Hematopoietic multipotent progenitor cell treated with erythropoietin and hydrocortisone succinate and interleukin-3 and kit ligand, for 15 days (in vitro differentiated cells): ENCODE results near the gene ATP9B.

Source experiments
- DNase-seq: peaks from one replicate; pipeline ENCODE4 v3.0.0-alpha.2; 2015; ENCODE audit warnings: low spot score

ATP9B gene

DNA sequence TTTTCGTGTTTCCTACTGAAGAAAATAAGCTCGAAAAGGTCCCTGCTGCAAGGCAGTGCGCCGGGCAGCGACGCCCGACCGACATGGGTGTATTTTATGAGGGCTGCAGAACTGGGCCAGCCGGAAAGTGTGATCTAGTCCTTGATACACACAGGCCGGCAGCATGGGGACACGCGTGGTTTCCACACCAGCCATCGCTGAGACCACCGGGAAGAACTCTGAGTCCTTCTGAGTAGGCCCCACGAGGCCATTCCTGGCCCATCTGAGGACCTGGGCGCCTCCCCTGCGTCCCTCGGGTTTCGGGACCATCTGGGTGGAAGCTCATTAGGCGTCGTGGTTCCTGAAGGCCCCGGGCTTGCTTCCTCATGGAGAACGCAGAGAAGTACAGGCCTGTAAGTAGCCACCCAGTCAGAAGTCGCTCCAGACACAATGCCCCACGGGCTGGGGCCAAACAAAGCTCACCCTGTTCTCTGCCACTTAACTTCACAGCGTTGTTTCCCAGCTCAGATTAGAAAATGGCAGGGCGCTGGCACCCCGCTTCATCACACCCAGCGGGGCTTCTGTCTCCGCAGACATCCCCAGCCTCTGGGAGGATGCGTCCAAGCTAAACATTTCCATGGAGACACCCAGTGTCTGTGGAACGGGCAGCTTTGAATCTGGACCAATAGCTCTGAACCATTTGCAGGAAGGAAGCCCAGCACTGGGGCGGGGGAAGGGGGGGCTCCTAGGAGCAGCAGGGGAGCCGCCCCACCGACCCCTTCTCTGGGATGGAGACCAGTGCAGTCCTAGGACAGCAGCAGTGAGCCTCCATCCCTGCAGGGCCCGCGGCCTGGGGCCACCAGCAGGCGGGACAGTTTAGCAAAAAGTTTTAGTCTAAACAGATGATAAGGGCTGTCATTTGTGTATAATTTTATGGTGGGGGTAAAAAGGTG, 328.9 kb downstream of the ATP9B start:
- DNase-seq = no peak

DNA sequence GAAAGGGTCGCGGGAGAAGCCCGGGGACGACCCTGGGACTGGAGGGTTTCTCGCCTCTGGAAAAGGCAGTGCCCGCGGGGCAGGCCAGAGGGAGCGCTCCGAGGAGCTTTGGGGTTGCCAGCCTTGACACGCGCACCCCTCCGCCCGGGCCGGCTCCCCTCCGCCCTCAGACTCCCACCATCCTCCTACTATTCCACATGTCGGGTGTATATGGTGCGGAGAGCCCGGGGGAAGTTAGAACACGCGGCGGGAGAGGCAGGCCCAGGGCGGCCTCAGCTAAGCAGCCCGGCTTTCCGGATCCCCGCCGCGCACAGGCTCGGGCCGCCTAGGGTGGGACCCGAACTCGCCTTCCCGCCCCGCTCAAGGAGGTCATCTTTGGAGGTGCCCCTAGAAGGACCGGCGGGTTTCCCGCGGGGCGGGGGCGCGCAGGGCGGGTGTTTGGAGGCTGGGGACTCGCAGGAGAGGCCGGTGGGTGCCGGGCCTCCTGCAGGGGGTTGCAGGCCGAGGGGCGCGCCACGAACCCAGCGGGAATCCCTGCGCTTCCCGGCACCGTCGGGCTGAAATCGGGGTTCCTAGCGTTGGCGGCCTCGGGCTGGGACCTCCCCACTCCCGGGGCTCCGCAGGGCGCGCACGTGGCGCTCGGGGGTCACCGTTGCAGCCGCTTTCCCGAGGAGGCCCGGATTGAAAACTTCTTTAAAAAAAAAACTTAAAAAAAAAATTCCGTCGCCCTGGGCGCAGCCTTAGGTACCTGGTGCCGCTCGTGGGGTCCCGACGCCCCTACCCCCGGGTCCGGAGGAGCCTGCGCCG, 330.3 kb downstream of the ATP9B start:
- DNase-seq = no peak

- no peak for DNase-seq
Observed at GRCh38 chr18:79400091-79400590, 330.9 kb downstream of the ATP9B start.

DNA sequence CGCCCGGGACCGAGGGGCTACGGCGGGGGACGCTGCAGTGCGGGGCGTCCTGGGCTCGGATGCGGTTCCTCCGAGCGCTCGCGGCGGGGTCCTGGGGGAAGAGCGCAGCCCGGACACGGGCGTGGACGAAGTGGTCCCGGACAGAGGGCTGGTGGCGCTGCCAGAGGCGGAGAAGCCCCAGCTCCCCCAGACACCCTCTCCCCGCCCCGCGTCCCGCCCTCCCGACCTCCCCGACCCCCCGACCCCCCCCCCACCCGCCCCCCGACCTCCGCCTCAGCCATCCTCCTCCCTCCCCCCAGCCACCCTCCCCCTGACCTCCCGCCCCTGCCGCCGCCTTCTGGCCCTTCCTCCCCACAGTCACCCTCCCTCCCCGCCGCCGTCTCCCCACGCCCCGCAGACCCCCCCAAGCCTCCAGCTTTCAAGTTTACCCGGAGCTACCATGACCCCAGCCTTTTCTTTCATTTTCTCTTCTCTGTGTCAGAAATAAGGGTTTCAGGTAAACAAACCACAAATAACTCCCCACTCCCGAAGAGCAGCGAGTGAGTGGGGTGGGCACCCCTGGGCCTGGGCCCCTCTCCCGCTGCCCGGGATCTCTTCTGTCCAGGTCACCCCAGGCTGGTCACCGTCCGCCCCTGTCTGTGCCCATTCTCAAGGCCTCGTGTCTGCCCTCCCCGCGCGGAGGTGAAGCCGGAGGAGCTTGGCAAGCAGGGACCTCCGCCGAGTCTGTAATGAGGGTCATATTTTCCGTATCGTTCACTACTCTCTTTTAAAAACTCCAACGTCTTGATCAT, 331.6 kb downstream of the ATP9B start:
- no peak for DNase-seq

DNA sequence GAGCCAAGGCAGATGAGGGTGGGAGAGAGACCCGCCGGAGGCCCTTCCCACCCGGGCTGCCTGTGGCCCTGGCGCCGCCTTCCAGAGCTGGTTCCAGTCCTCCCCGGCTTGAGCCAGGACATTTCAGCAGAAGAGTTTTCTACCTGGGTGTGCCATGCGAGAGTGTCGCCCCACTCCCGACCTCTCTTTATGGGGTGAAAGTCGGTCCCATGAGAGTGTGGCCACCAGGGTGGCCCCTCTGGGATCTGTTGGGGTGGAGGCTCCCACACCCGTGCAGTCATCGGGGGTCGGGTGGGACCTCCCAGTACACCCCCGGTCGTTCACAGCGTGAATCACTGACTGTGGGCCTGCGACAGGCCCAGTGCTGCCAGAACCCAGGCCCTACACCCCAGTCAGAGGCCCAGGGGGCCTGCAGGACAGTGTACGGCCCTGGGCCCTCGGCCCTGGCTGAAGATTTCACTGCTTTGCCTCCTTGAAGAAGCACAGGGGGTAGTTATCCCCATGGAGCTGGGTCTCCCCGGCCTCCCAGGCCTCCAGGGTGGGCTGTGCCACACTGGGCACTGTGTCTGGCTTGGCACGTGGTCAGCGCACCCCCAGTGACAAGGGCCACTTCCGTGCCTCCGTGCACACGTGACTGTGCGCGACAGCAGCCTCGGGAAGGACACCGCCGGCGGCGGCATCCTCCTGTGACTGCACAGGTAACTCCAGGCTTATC, 332.5 kb downstream of the ATP9B start:
- DNase-seq = no peak

DNA sequence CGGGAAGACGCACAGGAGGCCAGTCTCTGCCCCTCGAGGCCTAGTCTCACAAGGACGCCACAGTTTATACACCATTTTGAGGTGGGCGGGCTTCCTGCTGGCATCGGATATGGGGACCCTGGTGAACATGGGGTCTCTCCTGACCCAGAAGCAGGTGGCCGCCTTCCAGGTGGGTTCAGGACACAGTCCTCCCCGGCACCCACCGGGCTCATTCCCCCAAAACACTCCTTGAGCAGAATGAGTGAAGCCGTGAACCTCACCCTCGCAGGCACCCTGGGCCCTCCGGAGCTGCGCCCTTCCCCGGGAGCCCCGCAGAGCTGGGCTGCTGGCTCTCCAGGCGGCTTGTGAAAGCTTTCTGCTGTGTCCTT, 333.0 kb downstream of the ATP9B start:
- DNase-seq = no peak

DNA sequence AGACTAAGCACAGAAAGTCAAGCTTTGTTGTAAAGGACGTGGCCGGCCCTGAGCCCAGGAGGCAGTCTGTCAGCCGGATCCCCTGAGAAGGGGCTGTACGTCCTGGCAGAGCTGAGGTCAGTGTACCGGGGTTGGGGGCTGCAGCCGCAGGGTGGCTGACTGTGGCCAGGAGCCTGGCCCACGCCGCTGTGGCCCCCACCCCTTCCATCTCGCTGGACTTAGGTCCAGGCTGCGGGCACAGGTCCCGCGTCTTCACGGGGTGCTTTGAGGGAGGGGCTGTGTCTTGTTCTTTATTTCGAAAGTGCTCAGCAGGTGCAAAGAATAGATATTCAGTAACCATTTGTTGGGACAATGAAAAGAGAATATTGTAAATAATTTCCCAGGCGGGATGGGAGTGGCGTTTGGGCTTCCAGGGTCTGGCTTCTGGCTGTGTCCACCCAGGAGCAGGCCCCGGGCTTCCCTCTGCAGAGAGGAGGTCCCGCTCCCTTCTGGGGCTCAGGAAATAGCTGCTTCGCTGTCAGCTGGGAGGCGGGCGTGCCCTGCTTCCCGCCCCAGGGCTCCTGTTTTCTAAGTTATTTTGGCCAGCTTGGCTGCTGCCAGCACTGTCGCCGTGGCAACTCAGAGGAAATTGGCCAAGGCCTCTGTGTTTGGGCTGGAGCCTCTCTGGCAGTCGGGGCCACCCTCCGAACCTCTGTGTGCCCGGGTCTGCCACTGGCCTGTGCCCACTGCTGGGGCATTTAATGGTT, 334.0 kb downstream of the ATP9B start:
- DNase-seq = peak; percentile 40

GRCh38 chr18:79403723-79404566, 334.8 kb downstream of the ATP9B start:
- no peak for DNase-seq

- no peak for DNase-seq
Observed at GRCh38 chr18:79404567-79404910, 335.3 kb downstream of the ATP9B start.

GRCh38 chr18:79405019-79405780, 336.0 kb downstream of the ATP9B start:
- DNase-seq = no peak

GRCh38 chr18:79405781-79406575, 336.8 kb downstream of the ATP9B start:
- DNase-seq = peak; percentile 43

DNA sequence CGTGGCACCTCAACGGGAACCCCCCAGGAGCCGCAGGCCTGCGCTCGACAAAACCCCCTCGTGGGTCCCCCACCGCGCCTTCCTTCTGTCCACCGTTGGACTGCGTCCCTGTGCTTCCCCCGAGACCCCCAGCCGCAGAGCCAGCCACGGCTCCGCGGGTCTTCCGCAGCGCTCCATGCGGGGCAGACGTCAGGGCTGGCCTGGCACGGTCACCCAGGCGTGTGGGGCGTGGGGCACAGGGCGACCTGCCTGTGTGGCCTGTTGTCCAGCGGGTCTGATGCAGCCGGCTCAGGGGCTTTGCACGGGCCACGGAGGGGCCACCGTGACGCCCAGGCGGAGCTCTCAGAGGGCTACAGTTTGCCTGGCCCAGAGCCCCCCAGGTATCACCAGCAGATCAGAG, 337.5 kb downstream of the ATP9B start:
- no peak for DNase-seq

- DNase-seq = no peak
Observed at GRCh38 chr18:79409313-79409712, 340.1 kb downstream of the ATP9B start.

- DNase-seq = no peak
Observed at GRCh38 chr18:79410171-79410641, 341.0 kb downstream of the ATP9B start.

- no peak for DNase-seq
Observed at GRCh38 chr18:79410731-79411613, 341.8 kb downstream of the ATP9B start.

GRCh38 chr18:79411614-79412526, 342.7 kb downstream of the ATP9B start:
- DNase-seq = no peak
